Measurements from ENCODE around the gene HELZ. TPM values are rescaled to one million over a fixed set of nuclear protein-coding genes. Genes with fewer than 3 reads are reported as not detected.

HELZ gene
- total and polyA plus RNA-seq, 2 donors (not counting 3 experiments of a cell fraction or from before 2014, with no cell fraction given): 8.0 to 47.3 TPM

- H3K36me3 ChIP-seq (ENCODE audit: control insufficient read depth in 2 of 2, extremely low read depth in 1 of 2, insufficient read depth in 2 of 2, low read length in 2 of 2): peaks cover 6 to 12% of the 10 kb centered on the region in 2 experiments
- no peaks in the 10 kb centered on the region for H3K79me2 ChIP-seq (ENCODE audit: control insufficient read depth, insufficient read depth, low read length)
- H3K9me3 ChIP-seq (replicated peaks; ENCODE audit: control insufficient read depth, insufficient read depth, low read length): no peaks in the 10 kb centered on the region
- dilution Hi-C loops (cut with MboI; ENCODE audit: extremely low pct_ligation_motif_present, low sequenced_read_pairs): no loop called here
- H3K4me3 ChIP-seq (replicated peaks in 1 of 3; ENCODE audit: insufficient read depth in 1 of 3, low read depth in 1 of 3, low read length in 3 of 3): no peak overlapping the region
- FAIRE-seq: no peak
- no peaks in the 10 kb centered on the region for H3K27me3 ChIP-seq (ENCODE audit: control insufficient read depth in 2 of 2, insufficient read depth in 2 of 2, low read length in 2 of 2)
- H4K20me1 ChIP-seq (replicated peaks; ENCODE audit: control insufficient read depth, extremely low read depth, insufficient read depth, low read length): no peaks in the 10 kb centered on the region
- TF ChIP-seq MYC (IDR thresholded peaks at IDR 0.05; ENCODE audit: low read depth, low read length) (no peak), EZH2 (IDR thresholded peaks at IDR 0.05; ENCODE audit: borderline replicate concordance, low read depth, low read length, severe bottlenecking) (no peak), POLR2AphosphoS5 (IDR thresholded peaks at IDR 0.05; ENCODE audit: insufficient read depth, low read depth, low read length) (no peak), GATA2 (IDR thresholded peaks at IDR 0.05; ENCODE audit: insufficient read depth, insufficient read length, low read depth, low read length) (no peak), CTCF (IDR thresholded peaks at IDR 0.05; ENCODE audit: extremely low read depth in 1 of 2, insufficient read depth in 1 of 2, low read depth in 1 of 2, low read length in 2 of 2) (no peak), MAX (IDR thresholded peaks at IDR 0.05; ENCODE audit: insufficient read depth, insufficient read length) (no peak)
- no peak overlapping the region for H3K4me2 ChIP-seq (ENCODE audit: insufficient read depth, low read length)
- no peak overlapping the region for H3K27ac ChIP-seq (ENCODE audit: insufficient read depth, low read depth, low read length)
- H3K9me1 ChIP-seq (replicated peaks; ENCODE audit: control insufficient read depth, extremely low read depth, insufficient read depth, low read length): no peaks in the 10 kb centered on the region
- DNase-seq (ENCODE audit: low read depth, low spot score): no peak
- no TSS peak for BruUV-seq (replicated peaks)
- intact Hi-C loops (cut with micrococcal nuclease): no loop called here
- no peaks in the 10 kb centered on the region for H3K4me1 ChIP-seq (ENCODE audit: control insufficient read depth, extremely low read depth, insufficient read depth, low read length)
- H2AFZ ChIP-seq (ENCODE audit: low read depth, low read length): no peak overlapping the region
- CTCF ChIA-PET: interaction anchor here (1.1 kb wide), 1 partner anchor 13 kb away, joined by 3 read pairs; no protein-coding TSS in a partner anchor
- no peak overlapping the region for H3K9ac ChIP-seq (replicated peaks; ENCODE audit: extremely low read depth, insufficient read depth, low read length)
- POLR2A ChIA-PET: no interaction called here
Observed at GRCh38 chr17:67165201-67165600, 79.8 kb downstream of the HELZ start.
